C1 segment of cervical spinal cord (tissue), 14 donors: ENCODE measurements around the gene ADSS1.
"Not testable (repeated sequence)": the region's sequence is repeated elsewhere in the genome, so short reads cannot be mapped to it uniquely, and the experiment has no call there.

Experiments
- DNase-seq, 14 donors: peaks; one replicate each; lab custom pipeline; 2025; lab: John Stamatoyannopoulos, UW

ADSS1 gene

GRCh38 chr14:104714066-104714465, 10.0 kb upstream of the ADSS1 start:
- no peak for DNase-seq

- DNase-seq = no peak
Measured at GRCh38 chr14:104714681-104715080, 9.3 kb upstream of the ADSS1 start.

GRCh38 chr14:104715416-104715815, 8.6 kb upstream of the ADSS1 start:
- DNase-seq = no peak

GRCh38 chr14:104715871-104716270, 8.2 kb upstream of the ADSS1 start:
- DNase-seq = no peak

- no peak for DNase-seq
Measured at GRCh38 chr14:104717137-104717536, 6.9 kb upstream of the ADSS1 start.

GRCh38 chr14:104717646-104718045, 6.4 kb upstream of the ADSS1 start:
- DNase-seq = no peak

- no peak for DNase-seq
Measured at GRCh38 chr14:104718147-104718546, 5.9 kb upstream of the ADSS1 start.

GRCh38 chr14:104718871-104719270, 5.2 kb upstream of the ADSS1 start:
- no peak for DNase-seq

- DNase-seq = no peak
Measured at GRCh38 chr14:104719343-104719742, 4.7 kb upstream of the ADSS1 start.

- DNase-seq = no peak
Measured at GRCh38 chr14:104721505-104722431, 2.3 kb upstream of the ADSS1 start.

- DNase-seq = no peak
Measured at GRCh38 chr14:104722938-104723650, 935 bp upstream of the ADSS1 start.

GRCh38 chr14:104724407-104724980, 465 bp downstream of the ADSS1 start:
- peak in 4 of 14 donors; percentile 24 to 70 (median 56) for DNase-seq

GRCh38 chr14:104724981-104725771, 1.1 kb downstream of the ADSS1 start:
- peak in 8 of 14 donors; percentile 18 to 82 (median 40) for DNase-seq

- no peak for DNase-seq
Measured at GRCh38 chr14:104725772-104726548, 1.9 kb downstream of the ADSS1 start.

GRCh38 chr14:104726600-104727451, 2.8 kb downstream of the ADSS1 start:
- no peak for DNase-seq

- DNase-seq = no peak
Measured at GRCh38 chr14:104728631-104729030, 4.6 kb downstream of the ADSS1 start.

GRCh38 chr14:104729176-104729834, 5.3 kb downstream of the ADSS1 start:
- not testable (repeated sequence) for DNase-seq

GRCh38 chr14:104729835-104730181, 5.8 kb downstream of the ADSS1 start:
- DNase-seq = no peak

- no peak for DNase-seq
Measured at GRCh38 chr14:104730487-104730886, 6.5 kb downstream of the ADSS1 start.
